HEK293 (cell line): Measurements from ENCODE around the gene CHCHD10.

ENCODE experiments used
- CTCF ChIA-PET: fragments of 350-600 bp; formaldehyde crosslinking; extraction: SDS; loops from one replicate; lab custom pipeline; 2021; ENCODE audit warnings: antibody characterized with exemption; lab: Yijun Ruan, JAX
- POLR2A ChIA-PET: fragments of 300-600 bp; formaldehyde crosslinking; extraction: SDS; loops from one replicate; lab custom pipeline; 2020; ENCODE audit warnings: antibody characterized with exemption, inconsistent platforms; lab: Yijun Ruan, JAX
- H3K27ac ChIP-seq: fragments of 200-500 bp; sonication (Bioruptor generic); 2 replicates; pipeline ENCODE4 v1.5.1; 2014; ENCODE audit warnings: low read depth, low read length, control low read depth, inconsistent platforms; ENCODE audit errors: extremely low read depth
- H3K36me3 ChIP-seq, 2 experiments: fragments of 200-500 bp in 1 of 2; sonication (Bioruptor generic) in 1 of 2; 1 replicate in 1 of 2; 2 replicates in 1 of 2; pipeline ENCODE4 v1.5.1; 2014 to 2017; ENCODE audit warnings: inconsistent platforms in 2 of 2, low read length in 2 of 2; ENCODE audit not compliant: control insufficient read depth in 2 of 2, insufficient read depth in 1 of 2
- H3K4me1 ChIP-seq: fragments of 200-500 bp; sonication (Bioruptor generic); 2 replicates; pipeline ENCODE4 v1.5.1; 2014; ENCODE audit warnings: mild to moderate bottlenecking, low read length, inconsistent platforms; ENCODE audit not compliant: control insufficient read depth, insufficient read depth
- H3K4me3 ChIP-seq: 2 replicates; pipeline ENCODE4 v1.5.1; 2011; ENCODE audit warnings: low read depth, mild to moderate bottlenecking, control low read depth, low read length, moderate library complexity
- H3K9me3 ChIP-seq: fragments of 200-500 bp; sonication (Bioruptor generic); 2 replicates; pipeline ENCODE4 v1.5.1; 2014; ENCODE audit warnings: low read depth, low read length, inconsistent platforms; ENCODE audit not compliant: control insufficient read depth, insufficient read depth
- BCL11A ChIP-seq: fragments of 450-650 bp; formaldehyde crosslinking; IDR thresholded peaks from 2 replicates; pipeline ENCODE4 v1.5.1; 2016; ENCODE audit warnings: low read depth, missing biosample characterization, missing genetic modification characterization
- BCL6B ChIP-seq: fragments of 450-650 bp; formaldehyde crosslinking; IDR thresholded peaks from 2 replicates; pipeline ENCODE4 v1.5.1; 2017; ENCODE audit warnings: missing biosample characterization, missing genetic modification characterization
- CTCF ChIP-seq: fragments of 450-650 bp; formaldehyde crosslinking; IDR thresholded peaks from 2 replicates; pipeline ENCODE4 v1.5.1; 2016; ENCODE audit warnings: missing biosample characterization, missing genetic modification characterization
- GLI2 ChIP-seq: fragments of 450-650 bp; formaldehyde crosslinking; IDR thresholded peaks from 2 replicates; pipeline ENCODE4; 2017; ENCODE audit warnings: missing biosample characterization, missing genetic modification characterization, low read depth, borderline replicate concordance
- MEIS1 ChIP-seq: sonication (generic); formaldehyde crosslinking; IDR thresholded peaks from 2 replicates; pipeline ENCODE4 v1.8.1; 2022; ENCODE audit warnings: missing genetic modification reagents, mild to moderate bottlenecking, borderline replicate concordance
- PATZ1 ChIP-seq: fragments of 450-650 bp; formaldehyde crosslinking; IDR thresholded peaks from 2 replicates; pipeline ENCODE4 v1.5.1; 2016; ENCODE audit warnings: missing biosample characterization, missing genetic modification characterization
- PRDM2 ChIP-seq: fragments of 450-650 bp; formaldehyde crosslinking; IDR thresholded peaks from 2 replicates; pipeline ENCODE4 v1.5.1; 2016; ENCODE audit warnings: missing biosample characterization, missing genetic modification characterization, borderline replicate concordance
- RBAK ChIP-seq: fragments of 450-650 bp; formaldehyde crosslinking; IDR thresholded peaks from 2 replicates; pipeline ENCODE4 v1.5.1; 2016; ENCODE audit warnings: missing biosample characterization, missing genetic modification characterization
- SCRT1 ChIP-seq: fragments of 450-650 bp; formaldehyde crosslinking; IDR thresholded peaks from 2 replicates; pipeline ENCODE4 v1.5.1; 2016; ENCODE audit warnings: missing biosample characterization, missing genetic modification characterization, borderline replicate concordance
- TRIM28 ChIP-seq: IDR thresholded peaks from 2 replicates; pipeline ENCODE4 v1.6.1; 2011; ENCODE audit warnings: low read length, control low read depth, borderline replicate concordance
- ZNF2 ChIP-seq: fragments of 450-650 bp; formaldehyde crosslinking; IDR thresholded peaks from 2 replicates; pipeline ENCODE4 v1.5.1; 2016; ENCODE audit warnings: missing biosample characterization, missing genetic modification characterization
- ZNF366 ChIP-seq: fragments of 450-650 bp; formaldehyde crosslinking; conservative IDR thresholded peaks from 2 replicates; pipeline ENCODE4 v1.5.1; 2016; ENCODE audit warnings: missing biosample characterization, missing genetic modification characterization
- ZNF513 ChIP-seq: fragments of 450-650 bp; IDR thresholded peaks from 2 replicates; pipeline ENCODE4 v1.5.1; 2018; ENCODE audit warnings: missing biosample characterization, missing genetic modification characterization
- ZNF561 ChIP-seq: fragments of 450-650 bp; IDR thresholded peaks from 2 replicates; pipeline ENCODE4 v1.5.1; 2018; ENCODE audit warnings: missing biosample characterization, missing genetic modification characterization, borderline replicate concordance
- ZNF707 ChIP-seq: fragments of 450-650 bp; formaldehyde crosslinking; IDR thresholded peaks from 2 replicates; pipeline ENCODE4 v1.5.1; 2016; ENCODE audit warnings: missing biosample characterization, missing genetic modification characterization
- ZNF785 ChIP-seq: fragments of 450-650 bp; formaldehyde crosslinking; IDR thresholded peaks from 2 replicates; pipeline ENCODE4 v1.5.1; 2016; ENCODE audit warnings: missing biosample characterization, missing genetic modification characterization
- ZNF843 ChIP-seq: fragments of 450-650 bp; formaldehyde crosslinking; IDR thresholded peaks from 2 replicates; pipeline ENCODE4 v1.5.1; 2016; ENCODE audit warnings: missing biosample characterization, missing genetic modification characterization
- ZSCAN5A ChIP-seq: fragments of 450-650 bp; formaldehyde crosslinking; IDR thresholded peaks from 2 replicates; pipeline ENCODE4 v1.5.1; 2016; ENCODE audit warnings: missing biosample characterization, missing genetic modification characterization

CHCHD10 gene

GRCh38 chr22:23791738-23792645 lies 24.2 kb upstream of the CHCHD10 start (continued):
- TF ChIP-seq ZNF366 (tag by site-specific recombination) = no peak
- TF ChIP-seq RBAK (tag by site-specific recombination) = no peak
- TF ChIP-seq BCL11A = no peak
- TF ChIP-seq ZNF843 (tag by site-specific recombination) = no peak
- TF ChIP-seq SCRT1 = no peak

GRCh38 chr22:23790819-23791737 lies 23.3 kb upstream of the CHCHD10 start:
- Histone ChIP-seq H3K9me3 (no peaks in the 10 kb centered on the region), H3K36me3 (peaks cover 38 to 56% of the 10 kb centered on the region in 2 experiments), H3K4me3 (no peak overlapping the region), H3K4me1 (peaks cover 9% of the 10 kb centered on the region), H3K27ac (0 out of 2 replicates have a peak overlapping the region, but pooled peaks have one; percentile 30)
- POLR2A ChIA-PET = no interaction called here
- CTCF ChIA-PET = no interaction called here
- TF ChIP-seq ZNF785 (tag by site-specific recombination) (no peak), CTCF (tag by site-specific recombination) (no peak), PRDM2 (tag by site-specific recombination) (no peak), ZNF2 (tag by site-specific recombination) (no peak), TRIM28 (no peak), ZNF707 (tag by site-specific recombination) (no peak), MEIS1 (no peak), BCL6B (tag by site-specific recombination) (no peak), GLI2 (no peak), ZNF561 (tag by site-specific recombination) (no peak), ZSCAN5A (tag by site-specific recombination) (no peak), ZNF513 (no peak), PATZ1 (no peak)
